NCI-H1048 (cell line): ENCODE results near the gene GALNT2.

Source experiments
- DNase-seq: peaks from one replicate; lab custom pipeline; 2025; lab: John Stamatoyannopoulos, UW

Gene GALNT2

GRCh38 chr1:230130172-230130944 is 63.3 kb downstream of the GALNT2 start:
- DNase-seq, result no peak

GRCh38 chr1:230131457-230131856 is 64.4 kb downstream of the GALNT2 start:
- no peak for DNase-seq

- DNase-seq, result no peak
These were observed 65.7 kb downstream of the GALNT2 start for GRCh38 chr1:230132758-230133157.

- DNase-seq, result no peak
These were observed 68.7 kb downstream of the GALNT2 start for GRCh38 chr1:230135726-230136125.

- DNase-seq, result no peak
These were observed 69.7 kb downstream of the GALNT2 start for GRCh38 chr1:230136453-230137336.

GRCh38 chr1:230137337-230137815 is 70.3 kb downstream of the GALNT2 start:
- no peak for DNase-seq

GRCh38 chr1:230138561-230139239 is 71.7 kb downstream of the GALNT2 start:
- no peak for DNase-seq

GRCh38 chr1:230139315-230139714 is 72.3 kb downstream of the GALNT2 start:
- DNase-seq, result no peak

- no peak for DNase-seq
These were observed 72.7 kb downstream of the GALNT2 start for GRCh38 chr1:230139741-230140140.

- no peak for DNase-seq
These were observed 73.4 kb downstream of the GALNT2 start for GRCh38 chr1:230140221-230141020.

- DNase-seq, result no peak
These were observed 74.1 kb downstream of the GALNT2 start for GRCh38 chr1:230141021-230141648.

- DNase-seq, result no peak
These were observed 75.0 kb downstream of the GALNT2 start for GRCh38 chr1:230141797-230142607.

GRCh38 chr1:230142608-230143210 is 75.7 kb downstream of the GALNT2 start:
- DNase-seq, result no peak

- no peak for DNase-seq
These were observed 76.5 kb downstream of the GALNT2 start for GRCh38 chr1:230143534-230143933.

GRCh38 chr1:230144010-230144614 is 77.1 kb downstream of the GALNT2 start:
- DNase-seq, result no peak

GRCh38 chr1:230144758-230145504 is 77.9 kb downstream of the GALNT2 start:
- DNase-seq, result no peak

GRCh38 chr1:230145505-230145899 is 78.5 kb downstream of the GALNT2 start:
- no peak for DNase-seq

- DNase-seq, result no peak
These were observed 79.0 kb downstream of the GALNT2 start for GRCh38 chr1:230145953-230146476.
